ENCODE data around the gene ZC3H12D.

- TF ChIP-seq CTCF (IDR thresholded peaks at IDR 0.05; ENCODE audit: low read depth, low read length, poor library complexity, severe bottlenecking) (peak; percentile 96), EZH2phosphoT487 (IDR thresholded peaks at IDR 0.05; ENCODE audit: borderline replicate concordance, low read length) (no peak)
Measured at GRCh38 chr6:149431905-149432775, 52.7 kb downstream of the ZC3H12D start.

Data from DOHH2 (cell line).